ENCODE data around the gene ITPKB.

Gene ITPKB

GRCh38 chr1:226784081-226785049 lies 45.3 kb upstream of the ITPKB start:
- peaks cover 3% of the 10 kb centered on the region for H3K4me1 ChIP-seq (ENCODE audit: control insufficient read depth, low read depth, low read length)
- H3K56ac ChIP-seq (ENCODE audit: low read length) = no peak overlapping the region
- no peak overlapping the region for H3K27ac ChIP-seq (ENCODE audit: low read depth, low read length)
- no peaks in the 10 kb centered on the region for H3K27me3 ChIP-seq (ENCODE audit: insufficient read depth, low read length, poor library complexity)
- no peak overlapping the region for H3K4me2 ChIP-seq (ENCODE audit: low read length)
- H3K23ac ChIP-seq (ENCODE audit: low read length) = no peak overlapping the region
- no peaks in the 10 kb centered on the region for H3K79me2 ChIP-seq (ENCODE audit: control insufficient read depth, insufficient read depth, low read length)
- H3K9ac ChIP-seq (ENCODE audit: low read length) = no peak overlapping the region
- no CpG with 5 or more reads among the region's 19 CpGs for WGBS (ENCODE audit: extremely low coverage, insufficient coverage, low lambda C conversion rate)
- no peak overlapping the region for H2BK120ac ChIP-seq (ENCODE audit: low read depth, low read length)
- H2BK15ac ChIP-seq (replicated peaks; ENCODE audit: low read depth) = no peak overlapping the region
- H2AK5ac ChIP-seq (ENCODE audit: low read length) = no peak overlapping the region
- no peaks in the 10 kb centered on the region for H3K79me1 ChIP-seq (ENCODE audit: low read length)
- H4K8ac ChIP-seq (ENCODE audit: low read depth, low read length) = no peak overlapping the region
- H3K4ac ChIP-seq (ENCODE audit: low read depth, low read length) = no peak overlapping the region
- H2BK5ac ChIP-seq (ENCODE audit: low read length) = no peak overlapping the region
- H3K4me3 ChIP-seq (ENCODE audit: low read length) = no peak overlapping the region
- no peaks in the 10 kb centered on the region for H3K36me3 ChIP-seq (ENCODE audit: control insufficient read depth, insufficient read depth, low read length)
- no peak overlapping the region for H4K5ac ChIP-seq (ENCODE audit: low read length)
- no peak overlapping the region for H3K18ac ChIP-seq (ENCODE audit: low read length)
- DNase-seq = no peak

GRCh38 chr1:226782845-226783601 lies 43.9 kb upstream of the ITPKB start:
- Histone ChIP-seq H3K4me1 (ENCODE audit: control insufficient read depth, low read depth, low read length) (peaks cover 3% of the 10 kb centered on the region), H3K79me2 (ENCODE audit: control insufficient read depth, insufficient read depth, low read length) (no peaks in the 10 kb centered on the region), H3K27me3 (ENCODE audit: insufficient read depth, low read length, poor library complexity) (no peaks in the 10 kb centered on the region), H3K36me3 (ENCODE audit: control insufficient read depth, insufficient read depth, low read length) (no peaks in the 10 kb centered on the region), H3K23ac (ENCODE audit: low read length) (no peak overlapping the region), H3K18ac (ENCODE audit: low read length) (no peak overlapping the region), H2BK15ac (replicated peaks; ENCODE audit: low read depth) (no peak overlapping the region), H3K9ac (ENCODE audit: low read length) (no peak overlapping the region), H4K5ac (ENCODE audit: low read length) (no peak overlapping the region), H3K27ac (ENCODE audit: low read depth, low read length) (no peak overlapping the region), H2BK120ac (ENCODE audit: low read depth, low read length) (no peak overlapping the region), H3K4ac (ENCODE audit: low read depth, low read length) (no peak overlapping the region), H3K79me1 (ENCODE audit: low read length) (no peaks in the 10 kb centered on the region), H3K56ac (ENCODE audit: low read length) (no peak overlapping the region), H3K4me2 (ENCODE audit: low read length) (no peak overlapping the region), H2AK5ac (ENCODE audit: low read length) (no peak overlapping the region), H4K8ac (ENCODE audit: low read depth, low read length) (no peak overlapping the region), H3K4me3 (ENCODE audit: low read length) (no peak overlapping the region), H2BK5ac (ENCODE audit: low read length) (no peak overlapping the region)
- WGBS (ENCODE audit: extremely low coverage, insufficient coverage, low lambda C conversion rate) = no CpG with 5 or more reads among the region's 4 CpGs
- peak; percentile 44 for DNase-seq

GRCh38 chr1:226781937-226782609 lies 43.0 kb upstream of the ITPKB start:
- Histone ChIP-seq H3K4me3 (ENCODE audit: low read length) (no peak overlapping the region), H3K9ac (ENCODE audit: low read length) (no peak overlapping the region), H3K79me1 (ENCODE audit: low read length) (no peaks in the 10 kb centered on the region), H3K56ac (ENCODE audit: low read length) (no peak overlapping the region), H3K27me3 (ENCODE audit: insufficient read depth, low read length, poor library complexity) (no peaks in the 10 kb centered on the region), H3K18ac (ENCODE audit: low read length) (no peak overlapping the region), H3K27ac (ENCODE audit: low read depth, low read length) (no peak overlapping the region), H3K36me3 (ENCODE audit: control insufficient read depth, insufficient read depth, low read length) (no peaks in the 10 kb centered on the region), H3K4ac (ENCODE audit: low read depth, low read length) (no peak overlapping the region), H3K4me2 (ENCODE audit: low read length) (no peak overlapping the region), H2BK5ac (ENCODE audit: low read length) (no peak overlapping the region), H3K4me1 (ENCODE audit: control insufficient read depth, low read depth, low read length) (peaks cover 3% of the 10 kb centered on the region), H4K8ac (ENCODE audit: low read depth, low read length) (no peak overlapping the region), H3K79me2 (ENCODE audit: control insufficient read depth, insufficient read depth, low read length) (no peaks in the 10 kb centered on the region), H2AK5ac (ENCODE audit: low read length) (no peak overlapping the region), H2BK120ac (ENCODE audit: low read depth, low read length) (no peak overlapping the region), H2BK15ac (replicated peaks; ENCODE audit: low read depth) (no peak overlapping the region), H3K23ac (ENCODE audit: low read length) (no peak overlapping the region), H4K5ac (ENCODE audit: low read length) (no peak overlapping the region)
- no peak for DNase-seq
- WGBS (ENCODE audit: extremely low coverage, insufficient coverage, low lambda C conversion rate) = no CpG with 5 or more reads among the region's 7 CpGs

- H3K79me1 ChIP-seq (ENCODE audit: low read length) = no peaks in the 10 kb centered on the region
- no peak overlapping the region for H3K4me2 ChIP-seq (ENCODE audit: low read length)
- H3K4me3 ChIP-seq (ENCODE audit: low read length) = no peak overlapping the region
- no peak overlapping the region for H2BK5ac ChIP-seq (ENCODE audit: low read length)
- no peak overlapping the region for H3K27ac ChIP-seq (ENCODE audit: low read depth, low read length)
- no peak for DNase-seq
- H3K36me3 ChIP-seq (ENCODE audit: control insufficient read depth, insufficient read depth, low read length) = no peaks in the 10 kb centered on the region
- no peaks in the 10 kb centered on the region for H3K79me2 ChIP-seq (ENCODE audit: control insufficient read depth, insufficient read depth, low read length)
- no peaks in the 10 kb centered on the region for H3K27me3 ChIP-seq (ENCODE audit: insufficient read depth, low read length, poor library complexity)
- no peak overlapping the region for H4K8ac ChIP-seq (ENCODE audit: low read depth, low read length)
- no peak overlapping the region for H3K4ac ChIP-seq (ENCODE audit: low read depth, low read length)
- peaks cover 3% of the 10 kb centered on the region for H3K4me1 ChIP-seq (ENCODE audit: control insufficient read depth, low read depth, low read length)
- H3K9ac ChIP-seq (ENCODE audit: low read length) = no peak overlapping the region
- H4K5ac ChIP-seq (ENCODE audit: low read length) = no peak overlapping the region
- no peak overlapping the region for H3K18ac ChIP-seq (ENCODE audit: low read length)
- H2BK120ac ChIP-seq (ENCODE audit: low read depth, low read length) = no peak overlapping the region
- no CpG with 5 or more reads among the region's 10 CpGs for WGBS (ENCODE audit: extremely low coverage, insufficient coverage, low lambda C conversion rate)
- H2AK5ac ChIP-seq (ENCODE audit: low read length) = no peak overlapping the region
- no peak overlapping the region for H2BK15ac ChIP-seq (replicated peaks; ENCODE audit: low read depth)
- peak overlapping the region; percentile 16 for H3K23ac ChIP-seq (ENCODE audit: low read length)
- H3K56ac ChIP-seq (ENCODE audit: low read length) = no peak overlapping the region
Measured at GRCh38 chr1:226779561-226779960, 40.5 kb upstream of the ITPKB start.

- no peaks in the 10 kb centered on the region for H3K79me1 ChIP-seq (ENCODE audit: low read length)
- no peak overlapping the region for H3K56ac ChIP-seq (ENCODE audit: low read length)
- H3K18ac ChIP-seq (ENCODE audit: low read length) = no peak overlapping the region
- H2BK15ac ChIP-seq (replicated peaks; ENCODE audit: low read depth) = no peak overlapping the region
- no peak overlapping the region for H4K8ac ChIP-seq (ENCODE audit: low read depth, low read length)
- no peak overlapping the region for H2AK5ac ChIP-seq (ENCODE audit: low read length)
- H3K4me3 ChIP-seq (ENCODE audit: low read length) = no peak overlapping the region
- H3K36me3 ChIP-seq (ENCODE audit: control insufficient read depth, insufficient read depth, low read length) = no peaks in the 10 kb centered on the region
- H3K27ac ChIP-seq (ENCODE audit: low read depth, low read length) = no peak overlapping the region
- no peak overlapping the region for H3K4ac ChIP-seq (ENCODE audit: low read depth, low read length)
- no peak overlapping the region for H2BK120ac ChIP-seq (ENCODE audit: low read depth, low read length)
- no peak overlapping the region for H4K5ac ChIP-seq (ENCODE audit: low read length)
- H3K23ac ChIP-seq (ENCODE audit: low read length) = no peak overlapping the region
- no peak overlapping the region for H2BK5ac ChIP-seq (ENCODE audit: low read length)
- no peaks in the 10 kb centered on the region for H3K79me2 ChIP-seq (ENCODE audit: control insufficient read depth, insufficient read depth, low read length)
- peaks cover 3% of the 10 kb centered on the region for H3K4me1 ChIP-seq (ENCODE audit: control insufficient read depth, low read depth, low read length)
- no peak overlapping the region for H3K9ac ChIP-seq (ENCODE audit: low read length)
- no peaks in the 10 kb centered on the region for H3K27me3 ChIP-seq (ENCODE audit: insufficient read depth, low read length, poor library complexity)
- DNase-seq = no peak
- H3K4me2 ChIP-seq (ENCODE audit: low read length) = no peak overlapping the region
- no CpG with 5 or more reads among the region's 5 CpGs for WGBS (ENCODE audit: extremely low coverage, insufficient coverage, low lambda C conversion rate)
Measured at GRCh38 chr1:226778657-226779058, 39.6 kb upstream of the ITPKB start.

All from mesendoderm (in vitro differentiated cells).